Subcutaneous adipose tissue (tissue), 4 donors: ENCODE measurements around the gene GPR32. TPM values are rescaled to one million over a fixed set of nuclear protein-coding genes. Genes with fewer than 3 reads are reported as not detected.

ENCODE experiments used
- CTCF ChIP-seq: fragments of 450-650 bp; IDR thresholded peaks from one replicate; pipeline ENCODE4 v1.5.1; 2016; ENCODE audit warnings: low read depth, mild to moderate bottlenecking, control low read depth, antibody characterized with exemption, moderate library complexity
- total RNA-seq, 4 donors: library from RNA; depleted of rRNA; stranded (reverse); fragments of >200 nt; gene quantifications; one replicate each; pipeline ENCODE4 v1.1.0, GENCODE V29; 2016

GPR32 gene
- total RNA-seq, 4 donors from 2014 or later: not detected

- TF ChIP-seq CTCF: no peak
These were observed 25.4 kb downstream of the GPR32 start for GRCh38 chr19:50795664-50796073.

- TF ChIP-seq CTCF: no peak
These were observed 25.9 kb downstream of the GPR32 start for GRCh38 chr19:50796128-50796633.

- TF ChIP-seq CTCF: no peak
These were observed 26.6 kb downstream of the GPR32 start for GRCh38 chr19:50796634-50797428.

GRCh38 chr19:50797429-50797780 lies 27.1 kb downstream of the GPR32 start:
- no peak for TF ChIP-seq CTCF

GRCh38 chr19:50797781-50798658 lies 27.8 kb downstream of the GPR32 start:
- no peak for TF ChIP-seq CTCF

GRCh38 chr19:50798659-50799546 lies 28.6 kb downstream of the GPR32 start:
- TF ChIP-seq CTCF: no peak
